G401 (cell line): Measurements from ENCODE around the gene LMAN2. TPM values are rescaled to one million over a fixed set of nuclear protein-coding genes. Genes with fewer than 3 reads are reported as not detected.
A peak's percentile ranks its signal among the peaks of the same experiment; 100 is the strongest.
"Not testable (repeated sequence)": the region's sequence is repeated elsewhere in the genome, so short reads cannot be mapped to it uniquely, and the experiment has no call there.

ENCODE experiments used
- DNase-seq: peaks from one replicate; pipeline ENCODE4 v3.0.0-alpha.2; 2015; ENCODE audit warnings: low spot score
- in situ Hi-C: cut with HindIII; loops from 2 replicates; pipeline ENCODE4 v1.10.0; 2016; ENCODE audit warnings: low sequenced_read_pairs, mixed read lengths
- total RNA-seq: library from RNA; depleted of rRNA; stranded (reverse); fragments of >200 nt; shearing (Covaris generic); gene quantifications from 2 replicates; pipeline ENCODE4 v1.2.3, GENCODE V29; 2014

Gene LMAN2
- total RNA-seq, 1 experiment from 2014 or later, result 257 TPM

DNA sequence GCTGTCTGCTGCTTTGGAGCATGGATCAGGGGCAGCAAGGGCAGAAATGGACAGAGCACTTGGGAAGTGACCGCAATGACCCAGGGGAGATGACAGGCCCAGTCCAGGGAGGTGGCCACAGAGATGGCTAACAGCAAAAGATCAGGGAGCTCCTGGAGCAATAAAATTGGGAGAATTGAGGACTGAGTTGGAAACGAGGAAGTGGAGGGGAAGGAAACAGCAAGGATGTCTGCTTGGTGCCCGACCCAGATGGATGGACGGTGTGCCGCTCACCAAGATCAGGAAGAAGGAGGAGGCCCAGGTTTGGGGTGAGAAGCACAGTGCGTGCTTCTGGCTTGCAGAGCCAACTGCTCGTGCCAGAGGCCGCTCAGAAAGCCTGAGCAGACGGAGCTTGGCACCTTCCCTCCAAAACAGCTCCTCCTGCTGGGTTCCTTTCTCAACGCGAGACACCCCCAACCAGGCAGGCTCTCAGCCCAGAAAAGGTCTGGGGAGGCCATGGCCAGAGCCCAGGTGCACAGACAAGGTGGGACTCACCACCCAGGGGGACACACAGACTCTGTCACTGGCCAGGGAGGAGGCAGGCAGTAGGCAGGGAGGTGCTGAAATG lies 31.1 kb upstream of the LMAN2 start:
- in situ Hi-C loops, result no loop called here
- peak; percentile 95 for DNase-seq

DNA sequence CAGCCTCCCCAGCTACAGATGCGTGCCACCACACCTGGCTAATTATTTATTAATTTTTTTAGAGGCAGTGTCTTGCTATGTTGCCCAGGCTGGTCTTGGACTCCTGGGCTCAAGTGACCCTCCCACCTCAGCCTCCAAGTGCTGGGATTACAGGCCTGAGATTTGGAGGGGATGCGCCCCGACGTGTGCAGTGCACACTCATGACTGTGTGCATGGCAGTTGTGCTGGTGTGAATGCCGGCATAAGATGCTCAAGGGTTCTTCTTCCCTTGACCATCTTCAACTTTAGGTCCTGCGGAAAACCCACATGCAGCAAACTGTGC lies 29.3 kb upstream of the LMAN2 start:
- in situ Hi-C loops, result no loop called here
- no peak for DNase-seq

DNA sequence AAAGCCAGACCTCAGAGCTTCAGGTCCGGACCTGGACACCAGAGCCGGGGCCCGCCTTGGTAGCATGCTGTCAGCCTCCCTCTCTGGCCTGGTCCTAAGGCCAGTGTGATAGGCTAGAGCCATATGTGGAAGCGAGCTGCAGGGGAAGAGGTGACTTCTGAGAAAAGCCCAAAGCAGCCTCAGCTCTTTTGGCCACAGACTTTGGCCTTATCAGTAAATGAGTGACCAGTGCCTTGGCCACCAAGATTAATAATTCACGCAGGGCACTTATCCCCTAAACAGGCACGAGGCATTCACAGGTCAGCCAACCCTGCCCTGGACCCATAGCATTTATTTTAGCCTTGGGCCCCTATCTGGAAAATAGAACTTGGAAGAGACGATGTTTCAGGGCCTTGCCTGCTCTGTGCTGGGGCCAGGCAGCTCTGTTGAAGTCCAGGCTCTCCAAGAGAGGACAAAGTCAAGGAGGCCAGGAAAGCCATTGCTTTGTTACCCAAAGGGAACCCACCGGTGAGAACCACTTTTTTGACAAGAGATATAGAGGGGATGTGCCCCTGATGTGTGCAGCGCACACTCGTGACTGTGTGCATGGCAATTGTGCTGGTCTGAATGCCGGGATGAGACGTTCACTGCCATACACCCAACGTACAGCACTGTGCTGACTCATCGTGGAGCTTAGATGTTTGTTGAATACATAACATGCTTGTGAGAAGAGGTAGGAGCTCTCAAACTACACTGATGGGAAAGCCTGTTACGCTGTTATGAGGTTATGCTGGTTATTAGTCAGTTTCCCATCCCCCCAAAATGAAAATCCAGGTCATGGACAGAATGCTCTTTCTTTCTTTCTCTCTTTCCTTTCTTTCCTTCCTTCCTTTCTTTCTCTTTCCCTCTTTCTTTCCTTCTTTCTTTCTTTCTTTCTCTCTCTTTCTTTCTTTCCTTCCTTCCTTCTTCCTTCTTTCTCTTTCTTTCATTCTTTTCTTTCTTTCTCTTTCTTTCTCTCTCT lies 27.7 kb upstream of the LMAN2 start:
- in situ Hi-C loops, result no loop called here
- no peak for DNase-seq

DNA sequence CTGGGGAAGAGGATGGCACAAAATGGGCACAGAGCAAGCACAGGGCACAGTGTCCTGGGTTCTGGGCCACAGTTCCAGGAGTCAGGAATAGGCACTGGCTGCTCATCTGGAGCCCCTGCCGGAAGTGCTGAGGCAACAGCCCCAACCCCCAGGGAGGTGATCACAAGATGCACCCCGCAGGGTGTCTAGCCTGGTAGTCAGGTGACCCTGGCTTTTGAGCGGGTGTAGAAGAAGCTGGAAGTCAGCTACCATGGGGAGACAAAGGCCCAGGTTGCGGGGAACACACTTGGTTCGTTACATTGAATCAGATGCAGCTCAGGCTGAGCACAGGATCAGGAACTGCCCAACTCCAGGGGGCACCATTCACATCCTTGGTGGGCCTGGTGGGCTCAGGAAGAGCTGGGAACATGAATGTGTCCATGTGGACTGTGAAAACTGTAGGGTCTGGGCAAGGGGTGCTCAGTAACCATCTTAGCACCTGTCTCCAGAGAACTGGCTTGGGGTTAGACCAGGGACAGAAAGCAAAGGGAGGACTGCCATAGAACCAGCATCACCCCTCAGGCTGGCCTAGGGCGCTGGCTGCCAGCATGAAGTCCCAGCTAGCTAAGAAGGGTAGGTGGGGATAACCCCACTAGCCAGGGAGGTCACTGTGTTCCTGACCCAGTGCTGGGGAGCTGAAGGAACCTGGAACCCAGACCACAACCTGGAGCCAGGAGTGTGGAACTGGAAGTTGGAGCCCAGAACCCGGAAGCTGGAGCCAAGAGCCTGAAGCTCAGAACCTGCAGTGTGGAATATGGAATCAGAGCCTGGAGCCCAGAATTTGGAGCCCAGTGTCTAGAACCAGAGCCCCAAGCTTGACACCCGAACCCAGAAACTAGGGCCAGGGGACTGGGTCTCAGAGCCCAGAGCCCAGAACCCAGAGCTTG lies 26.6 kb upstream of the LMAN2 start:
- DNase-seq, result no peak
- in situ Hi-C loops, result no loop called here

DNA sequence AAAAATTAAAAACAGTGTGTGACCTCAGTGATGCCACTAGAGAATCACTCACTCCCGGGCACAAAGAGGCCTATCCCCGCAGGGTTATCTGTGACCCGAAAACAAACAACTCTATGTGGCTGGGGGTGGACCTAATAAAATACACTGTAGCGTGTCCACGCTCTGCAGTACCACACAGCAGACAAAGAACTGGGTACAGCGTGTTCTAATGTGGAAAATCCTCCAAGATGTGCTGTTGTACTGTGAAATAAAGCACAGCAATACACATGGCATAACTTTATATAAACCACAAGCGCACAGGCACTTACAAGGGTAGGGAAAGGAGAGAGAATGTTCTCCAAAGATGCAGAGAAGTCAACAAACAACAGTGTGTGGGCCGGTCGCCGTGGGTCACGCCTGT lies 24.6 kb upstream of the LMAN2 start:
- no peak for DNase-seq
- in situ Hi-C loops, result no loop called here

DNA sequence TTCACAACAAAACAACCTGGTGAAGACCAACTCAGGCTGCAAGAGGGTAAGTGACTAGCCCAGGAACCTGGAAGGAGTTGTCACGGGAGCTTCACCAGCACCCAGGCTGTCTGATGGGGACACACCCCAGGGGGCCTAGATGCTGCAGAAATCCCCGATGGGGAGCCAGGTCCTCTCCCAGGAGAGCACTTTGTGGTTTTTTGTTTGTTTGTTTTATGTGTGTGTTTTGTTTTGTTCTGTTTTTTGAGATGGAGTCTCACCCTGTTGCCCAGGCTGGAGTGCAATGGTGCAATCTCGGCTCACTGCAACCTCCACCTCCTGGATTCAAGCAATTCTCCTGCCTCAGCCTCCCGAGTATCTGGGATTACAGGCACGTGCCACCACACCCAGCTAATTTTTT lies 24.0 kb upstream of the LMAN2 start:
- in situ Hi-C loops, DNase-seq: not testable (repeated sequence)

DNA sequence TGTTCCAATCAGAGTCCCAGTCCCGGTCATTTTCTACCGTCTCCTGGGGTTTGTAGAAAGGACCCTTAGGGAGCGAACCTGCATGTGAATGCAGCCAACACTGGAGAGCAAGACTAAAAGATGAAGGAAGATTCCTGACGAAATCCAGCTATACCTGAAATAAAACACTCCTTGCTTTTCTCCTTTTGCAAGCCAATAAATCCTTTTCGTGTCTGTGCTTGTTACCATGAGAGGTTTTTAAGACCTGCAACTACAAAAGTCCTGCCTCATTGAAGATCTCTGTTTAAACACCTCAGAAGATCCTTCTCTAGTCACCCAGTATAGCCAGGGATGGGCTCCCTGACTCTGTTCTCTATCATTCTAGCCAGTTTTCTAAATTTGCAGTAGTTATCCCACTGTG lies 22.7 kb upstream of the LMAN2 start:
- in situ Hi-C loops, result no loop called here
- no peak for DNase-seq

DNA sequence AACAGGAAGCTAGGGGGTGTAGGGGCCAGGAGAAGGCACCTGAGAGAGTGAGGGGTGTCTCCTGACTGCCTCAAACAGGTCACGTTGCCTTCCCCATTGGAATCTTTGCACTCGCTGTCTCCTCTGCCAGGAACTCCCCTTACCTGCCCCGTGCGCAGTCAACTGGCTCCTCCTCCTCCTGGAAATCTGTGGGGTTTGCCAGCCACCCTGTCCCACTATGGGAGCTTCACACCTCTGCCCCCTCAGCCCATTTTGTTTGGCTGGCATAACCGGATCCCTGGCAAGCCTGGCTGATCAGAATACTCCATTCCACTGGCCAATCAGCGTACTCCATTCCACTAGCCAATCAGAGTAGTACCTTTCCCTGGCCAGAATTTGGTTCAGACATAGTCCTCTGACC lies 22.3 kb upstream of the LMAN2 start:
- in situ Hi-C loops, result no loop called here
- no peak for DNase-seq

DNA sequence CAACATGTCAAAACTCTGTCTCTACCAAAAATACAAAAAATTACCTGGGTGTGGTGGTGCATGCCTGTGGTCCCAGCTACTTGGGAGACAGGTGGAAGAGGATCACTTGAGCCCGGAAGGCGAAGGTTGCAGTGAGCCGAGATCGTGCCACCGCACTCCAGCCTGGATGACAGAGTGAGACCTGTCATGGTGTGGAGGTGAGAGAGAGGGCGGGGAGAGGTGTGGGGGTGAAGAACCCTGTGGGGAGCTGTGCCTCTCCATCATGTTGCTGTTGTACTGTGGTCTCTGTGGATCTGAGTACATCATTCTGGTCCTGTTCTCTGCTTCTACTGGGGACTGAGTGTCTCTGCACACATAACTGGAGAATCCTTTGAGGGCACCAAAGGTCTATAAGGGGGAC lies 21.4 kb upstream of the LMAN2 start:
- in situ Hi-C loops, result no loop called here
- DNase-seq, result no peak

DNA sequence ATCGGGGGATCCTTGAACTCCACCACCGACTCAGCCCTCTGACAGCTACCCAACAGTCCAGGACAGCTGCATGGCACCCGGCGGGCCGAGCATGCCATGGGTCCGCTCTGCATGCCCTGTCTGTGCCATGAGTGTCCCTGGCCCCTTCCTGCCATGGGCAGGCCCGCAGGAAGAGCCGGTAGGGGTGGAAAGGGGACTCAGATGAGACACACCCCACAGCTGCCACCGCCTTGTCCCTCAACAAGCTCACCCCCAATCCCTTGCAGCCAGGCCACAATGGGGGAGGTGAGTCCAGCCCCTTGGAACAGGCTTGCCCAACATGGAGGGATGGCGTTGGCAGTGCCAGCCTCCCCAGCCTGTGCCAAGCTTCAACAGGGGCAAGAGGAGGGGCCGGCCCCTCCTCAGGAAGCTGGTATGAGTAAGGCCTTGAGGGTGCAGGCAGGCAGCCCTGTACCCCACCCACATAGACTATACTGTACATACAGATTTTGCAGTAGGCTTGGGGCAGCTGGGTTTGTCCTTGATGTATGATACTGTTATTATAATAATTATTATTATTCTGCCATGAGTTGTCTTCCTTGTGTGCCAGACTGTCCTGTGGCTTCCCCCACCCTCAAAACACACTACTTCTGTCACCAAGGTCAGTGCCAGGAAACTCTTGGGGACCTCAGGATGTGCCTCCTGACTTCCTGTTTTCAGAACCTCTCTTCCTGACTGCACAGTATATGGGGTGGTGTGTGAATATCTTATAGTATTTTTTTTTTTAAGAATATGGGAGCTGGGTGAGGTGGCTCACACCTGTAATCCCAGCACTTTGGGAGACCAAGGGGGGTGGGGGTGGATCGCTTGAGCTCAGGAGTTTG lies 20.8 kb upstream of the LMAN2 start:
- DNase-seq, result no peak
- in situ Hi-C loops, result no loop called here

DNA sequence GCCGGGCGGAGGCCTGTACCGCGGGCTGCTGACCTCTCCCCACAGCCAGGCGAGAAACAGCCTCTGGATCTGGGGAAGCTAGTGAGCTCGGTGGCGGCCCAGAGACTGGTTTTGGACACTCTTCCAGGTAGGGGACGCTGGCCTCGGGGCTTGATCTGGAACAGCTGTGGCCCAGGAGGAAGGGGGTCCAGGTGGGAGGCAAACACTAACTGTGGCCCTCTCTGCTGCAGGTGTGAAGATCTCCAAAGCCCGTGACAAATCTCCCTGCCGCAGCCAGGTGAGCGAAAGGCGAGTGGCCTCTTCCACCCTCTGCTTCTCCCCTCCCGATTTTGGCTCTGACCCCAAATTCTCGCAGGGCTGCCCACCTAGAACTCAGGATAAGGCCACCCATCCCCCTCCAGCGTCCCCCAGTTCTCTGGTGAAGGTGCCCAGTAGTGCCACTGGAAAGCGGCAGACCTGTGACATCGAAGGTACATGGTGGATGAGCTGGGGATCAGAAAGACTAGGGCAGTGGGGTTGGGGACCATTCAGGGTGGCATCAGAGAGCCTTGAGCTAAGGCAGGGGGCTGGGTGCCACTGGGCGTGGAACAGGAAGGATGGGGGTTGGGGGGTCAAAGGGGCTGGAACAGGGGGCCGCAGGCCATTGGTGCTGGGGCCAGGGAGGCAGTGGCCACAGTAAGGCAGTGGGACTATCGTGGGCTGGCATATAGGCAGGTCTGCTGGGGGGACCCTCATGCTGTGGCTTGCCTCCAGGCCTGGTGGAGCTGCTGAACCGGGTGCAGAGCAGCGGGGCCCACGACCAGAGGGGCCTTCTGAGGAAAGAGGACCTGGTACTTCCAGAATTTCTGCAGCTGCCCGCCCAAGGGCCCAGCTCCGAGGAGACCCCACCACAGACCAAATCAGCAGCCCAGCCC lies 19.9 kb upstream of the LMAN2 start:
- in situ Hi-C loops, result no loop called here
- DNase-seq, result no peak

DNA sequence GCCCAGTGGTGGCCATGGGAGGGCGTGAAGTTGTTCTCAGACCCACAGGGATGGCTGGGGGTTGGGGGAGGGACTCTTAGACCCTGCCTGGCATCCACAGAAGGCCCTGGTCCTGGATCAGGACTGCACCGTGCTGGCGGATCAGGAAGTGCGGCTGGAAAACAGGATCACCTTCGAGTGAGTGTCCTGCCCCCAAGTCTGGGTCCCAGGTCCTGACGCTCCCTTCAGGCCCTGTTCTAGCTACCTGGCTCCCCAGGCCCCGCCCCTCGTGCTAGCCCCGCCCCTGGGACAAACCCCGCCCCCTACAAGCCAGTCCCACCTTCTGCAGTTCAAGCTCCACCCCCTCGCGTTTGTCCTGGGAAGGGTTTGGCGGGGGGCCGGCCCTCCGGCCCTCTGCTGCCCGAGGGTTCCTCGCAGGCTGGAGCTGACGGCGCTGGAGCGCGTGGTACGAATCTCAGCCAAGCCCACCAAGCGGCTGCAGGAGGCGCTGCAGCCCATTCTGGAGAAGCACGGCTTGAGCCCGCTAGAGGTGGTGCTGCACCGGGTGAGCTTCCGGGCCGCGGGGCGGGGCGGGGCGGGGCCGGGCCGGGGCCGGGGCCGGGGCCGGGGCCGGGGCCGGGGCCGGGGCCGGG lies 19.1 kb upstream of the LMAN2 start:
- peak; percentile 57 for DNase-seq
- in situ Hi-C loops, result no loop called here

DNA sequence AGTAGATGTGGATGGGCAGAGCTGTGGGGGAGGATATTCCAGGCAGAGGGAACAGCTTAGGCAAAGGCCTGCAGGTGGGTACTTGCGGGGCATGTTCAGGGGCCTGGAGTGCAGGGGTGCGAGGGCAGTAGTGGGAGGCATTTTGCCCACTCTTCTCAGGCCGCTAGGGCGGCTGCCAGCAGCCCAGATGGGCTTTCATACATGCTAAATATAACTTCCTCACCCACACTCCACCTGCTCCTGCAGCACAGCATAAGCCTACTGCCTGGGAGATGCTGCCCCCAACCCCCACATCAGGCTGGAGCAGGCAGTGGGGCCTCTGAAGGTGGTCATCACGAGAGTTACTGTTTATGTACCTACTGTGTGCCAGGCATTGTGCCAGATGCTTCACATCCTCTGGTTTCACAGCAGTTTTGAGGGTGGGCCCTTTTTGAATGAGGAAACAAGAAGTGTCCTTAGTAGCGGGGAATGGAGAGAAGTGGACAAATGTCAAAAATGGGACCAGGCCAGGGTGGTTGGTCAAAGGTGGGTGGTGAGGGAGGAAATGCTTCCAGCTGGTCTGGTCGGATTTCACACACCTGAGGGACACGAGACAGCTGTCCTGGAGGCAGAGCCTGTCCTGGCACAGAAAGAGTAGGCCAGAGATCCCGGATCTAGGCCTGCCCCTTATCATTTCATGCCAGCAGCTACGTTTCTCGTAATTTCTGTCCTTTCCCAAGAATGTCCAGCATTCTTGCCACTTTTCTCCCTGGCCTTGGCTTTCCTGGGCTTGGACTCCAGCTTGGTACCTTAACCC lies 18.4 kb upstream of the LMAN2 start:
- in situ Hi-C loops, result no loop called here
- peak; percentile 34 for DNase-seq

DNA sequence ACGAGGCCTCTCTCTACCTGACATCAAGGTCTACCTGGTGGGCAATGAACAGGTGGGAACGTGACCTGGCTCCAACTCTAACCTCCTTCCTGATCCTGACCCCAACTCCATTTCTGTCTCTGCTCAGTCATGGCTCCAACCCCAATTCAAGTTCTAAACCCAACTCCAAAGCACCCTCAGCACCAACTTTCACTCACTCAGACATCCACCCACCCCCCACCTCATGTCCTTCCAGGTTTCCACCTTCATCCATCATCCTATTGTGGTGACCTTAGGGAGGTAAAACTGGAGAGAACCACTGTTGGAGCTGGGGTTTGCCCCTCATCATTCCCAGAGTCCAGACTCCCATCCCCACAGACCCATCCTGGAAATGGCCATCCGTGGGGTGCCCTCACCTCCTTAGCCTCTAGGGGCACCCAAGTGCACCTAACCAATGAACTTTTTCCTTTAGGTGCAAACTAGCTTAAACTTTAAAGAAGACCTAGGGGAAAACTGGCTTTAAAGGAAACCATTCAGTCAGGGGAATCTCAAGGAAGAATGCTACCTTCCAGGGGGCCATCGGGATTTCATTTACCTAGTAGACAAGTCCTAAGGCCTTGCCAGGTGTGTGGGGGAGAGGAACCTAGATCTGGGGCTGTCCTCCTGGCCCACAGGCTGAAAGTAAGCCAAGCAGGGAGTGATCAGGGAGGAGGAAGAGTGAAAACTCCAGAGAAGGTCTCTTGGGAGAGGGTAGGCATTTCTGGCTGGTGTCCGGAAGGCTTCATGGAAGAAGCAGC lies 17.6 kb upstream of the LMAN2 start:
- DNase-seq, result peak; percentile 26
- in situ Hi-C loops, result no loop called here

DNA sequence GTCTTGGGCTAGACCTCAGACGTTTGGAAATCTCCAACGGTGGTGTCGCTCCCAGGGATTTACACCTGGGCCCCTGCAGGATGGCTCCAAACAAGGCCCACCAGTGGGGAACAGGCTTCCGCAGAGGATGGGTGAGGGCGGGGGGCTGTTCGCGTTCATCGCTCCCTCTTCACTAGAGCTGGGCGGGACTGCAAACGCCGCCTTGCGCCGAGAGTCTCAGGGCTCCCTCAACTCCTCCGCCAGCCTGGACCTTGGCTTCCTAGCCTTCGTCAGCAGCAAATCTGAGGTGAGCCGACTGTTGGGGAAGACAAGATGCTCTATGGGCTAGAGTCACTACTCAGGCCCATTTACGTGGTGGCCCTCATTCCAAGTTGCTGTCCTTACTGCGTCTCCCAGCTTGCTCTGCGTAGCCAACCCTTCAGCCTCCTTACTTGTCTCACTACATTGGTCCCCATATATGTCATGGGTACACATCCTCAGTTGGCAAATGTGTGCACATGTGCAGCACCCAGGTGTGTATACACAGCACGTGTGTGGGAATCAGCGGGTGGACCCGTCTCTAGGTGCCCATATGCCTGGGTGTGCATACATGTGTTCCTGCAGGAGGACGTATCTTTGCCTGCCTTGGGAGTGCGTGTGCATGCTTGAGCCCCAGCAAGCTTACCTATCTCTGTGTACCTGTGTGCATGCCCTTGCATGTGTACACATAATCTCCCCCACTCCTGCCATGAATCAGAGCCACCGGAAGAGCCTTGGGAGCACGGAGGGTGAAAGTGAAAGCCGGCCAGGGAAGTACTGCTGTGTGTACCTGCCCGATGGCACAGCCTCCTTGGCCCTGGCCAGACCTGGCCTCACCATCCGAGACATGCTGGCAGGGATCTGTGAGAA lies 16.8 kb upstream of the LMAN2 start:
- no peak for DNase-seq
- in situ Hi-C loops, result no loop called here
